HG02571 (cell line): ENCODE data around the gene SLC2A14.
"Not testable (repeated sequence)": the region's sequence is repeated elsewhere in the genome, so short reads cannot be mapped to it uniquely, and the experiment has no call there.

Experiments
- ATAC-seq: cut with Tn5 transposase; IDR thresholded peaks from one replicate; pipeline ENCODE4 v1.9.1; 2021; ENCODE audit warnings: mild to moderate bottlenecking, moderate library complexity; ENCODE audit not compliant: unreplicated experiment

Gene SLC2A14

DNA sequence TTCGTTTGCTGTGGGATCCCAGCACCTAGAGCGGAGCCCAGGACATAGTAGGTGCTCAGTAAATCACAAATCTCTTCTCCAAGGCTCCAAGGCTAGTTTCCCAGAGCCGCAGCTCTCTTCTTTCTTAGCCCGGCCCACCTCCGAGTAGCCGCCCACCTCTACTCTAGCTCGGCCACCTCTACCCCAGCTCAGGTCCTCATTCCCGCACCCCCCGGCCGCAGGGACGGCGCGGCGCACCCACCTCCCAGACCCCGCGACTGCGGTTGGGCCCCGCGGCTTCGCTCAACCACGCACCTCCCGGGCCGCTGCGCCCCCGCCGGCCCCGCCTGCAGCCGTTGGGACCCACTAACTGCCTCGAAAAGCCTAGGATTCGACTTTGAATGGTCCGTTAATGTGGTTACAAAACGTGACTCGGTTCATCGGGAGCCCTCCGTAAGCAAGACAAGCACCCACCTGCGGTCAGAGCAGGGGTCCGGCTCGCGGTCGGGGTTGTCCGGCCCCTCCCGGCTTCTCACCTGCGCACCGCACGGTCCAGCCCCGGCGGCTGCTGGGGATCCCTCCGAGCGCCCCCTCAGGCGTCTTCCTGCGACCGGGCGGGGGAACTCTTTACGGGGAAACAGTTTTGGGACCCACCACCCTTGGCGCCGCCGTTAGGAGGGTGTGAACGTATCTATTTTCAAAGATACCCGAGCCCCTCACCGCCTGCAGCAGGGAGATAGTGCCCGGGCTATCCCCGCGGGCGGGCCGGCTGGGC, at the start of gene SLC2A14:
SLC2A14 (minus strand) TSS at position 350 of the 754 bp plus-strand sequence. CDS start 3,035 bp downstream, outside the sequence.
- ATAC-seq: no peak

GRCh38 chr12:7921181-7921580, 48.5 kb upstream of the SLC2A14 start:
- ATAC-seq: not testable (repeated sequence)

DNA sequence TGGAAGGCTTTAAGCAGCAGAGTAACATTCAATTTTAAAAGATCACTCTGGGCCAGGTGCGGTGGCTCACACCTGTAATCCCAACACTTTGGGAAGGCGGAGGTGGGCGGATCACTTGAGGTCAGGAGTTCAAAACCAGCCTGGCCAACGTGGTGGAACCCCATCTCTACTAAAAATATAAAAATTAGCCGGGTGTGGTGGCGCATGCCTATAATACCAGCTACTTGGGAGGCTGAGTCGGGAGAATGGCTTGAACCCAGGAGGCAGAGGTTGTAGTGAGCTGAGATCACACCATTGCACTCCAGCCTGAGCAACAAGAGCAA, 45.5 kb upstream of the SLC2A14 start:
- ATAC-seq: not testable (repeated sequence)

DNA sequence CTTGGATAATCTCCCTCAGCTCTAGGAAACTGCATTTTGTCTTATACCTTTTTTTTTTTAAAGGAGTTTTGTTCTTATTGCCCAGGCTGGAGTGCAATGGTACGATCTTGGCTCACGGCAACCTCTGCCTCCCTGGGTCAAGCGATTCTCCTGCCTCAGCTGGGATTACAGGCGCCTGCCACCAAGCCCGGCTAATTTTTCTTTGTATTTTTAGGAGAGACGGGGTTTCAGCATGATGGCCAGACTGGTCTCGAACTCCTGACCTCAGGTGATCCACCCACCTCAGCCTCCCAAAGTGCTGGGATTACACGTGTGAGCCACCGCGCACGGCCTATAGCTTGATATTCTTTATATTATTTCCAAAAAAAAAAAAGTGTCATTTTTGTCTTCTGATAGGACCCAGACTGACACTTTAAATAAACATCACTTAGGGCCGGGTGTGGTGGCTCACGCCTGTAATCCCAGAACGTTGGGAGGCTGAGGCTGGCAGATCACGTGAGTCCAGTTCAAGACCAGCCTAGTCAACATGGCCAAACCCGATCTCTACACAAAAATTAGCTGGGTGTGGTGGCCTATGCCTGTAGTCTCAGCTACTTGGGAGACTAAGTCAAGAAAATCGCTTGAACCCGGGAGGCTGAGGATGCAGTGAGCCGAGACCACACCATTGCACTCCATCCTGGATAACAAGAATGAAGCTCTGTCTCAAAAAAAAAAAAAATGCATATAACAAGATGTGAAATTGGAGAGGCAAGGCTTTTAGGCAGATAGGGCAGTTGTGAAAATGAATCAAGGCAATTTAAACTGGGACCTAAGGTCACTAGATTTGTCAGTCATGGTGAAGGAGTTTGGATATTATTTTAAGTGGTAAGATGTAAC, 44.9 kb upstream of the SLC2A14 start:
- ATAC-seq: no peak

DNA sequence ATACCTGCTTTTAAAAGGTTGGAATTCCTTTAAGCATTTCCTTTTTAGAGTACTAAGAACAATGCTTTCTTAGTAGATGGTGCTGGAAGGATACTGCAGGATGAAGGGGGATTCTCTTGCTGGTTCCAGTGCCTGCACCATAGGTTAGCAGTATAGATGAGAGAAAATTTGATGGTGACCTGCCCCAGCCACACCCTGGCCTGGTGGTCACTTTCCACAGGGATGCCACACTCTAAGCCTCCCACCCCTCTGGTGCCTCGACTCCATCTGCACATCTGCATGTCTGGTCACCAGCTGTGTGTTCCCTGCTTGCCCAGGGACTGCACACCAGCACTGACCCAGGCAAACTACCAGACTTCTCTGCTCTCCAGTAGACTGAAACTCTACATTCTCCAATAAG, 44.2 kb upstream of the SLC2A14 start:
- no peak for ATAC-seq

DNA sequence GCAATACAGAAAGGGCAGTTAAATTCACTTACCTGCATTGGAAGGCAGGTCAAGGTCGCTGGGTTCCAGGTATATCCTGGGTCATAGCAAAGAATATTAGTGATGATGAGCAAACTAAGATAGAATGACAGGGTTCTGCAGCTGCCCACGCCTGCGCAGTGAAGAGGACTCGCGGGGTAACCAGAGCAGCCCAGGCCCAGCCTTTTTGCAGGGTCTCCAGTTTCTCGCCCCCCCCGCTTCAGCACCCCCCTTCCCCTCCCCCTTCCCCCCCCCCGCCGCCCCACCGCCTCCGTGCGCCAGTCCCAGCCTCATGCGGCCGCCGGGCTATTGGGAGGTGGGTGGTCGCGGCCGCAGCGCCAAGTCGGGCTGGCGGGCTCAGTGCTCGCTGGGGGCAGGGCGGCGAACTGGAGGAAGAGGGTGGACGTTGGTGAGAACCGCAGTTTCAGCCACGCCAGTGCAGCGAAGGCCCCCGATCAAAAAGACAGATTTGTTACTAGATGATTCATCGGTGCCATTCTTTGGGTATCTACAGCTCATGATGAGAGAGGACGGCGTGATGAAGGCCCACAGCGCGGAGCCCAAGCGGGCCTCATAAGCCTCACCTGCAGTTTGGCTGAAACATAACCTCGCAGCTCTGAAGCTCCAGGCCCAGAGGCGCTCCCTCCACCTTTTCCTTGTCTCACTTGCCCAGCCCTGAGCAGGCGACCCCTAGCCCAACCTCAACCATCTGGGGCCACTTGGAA, 43.1 kb upstream of the SLC2A14 start:
- no peak for ATAC-seq

DNA sequence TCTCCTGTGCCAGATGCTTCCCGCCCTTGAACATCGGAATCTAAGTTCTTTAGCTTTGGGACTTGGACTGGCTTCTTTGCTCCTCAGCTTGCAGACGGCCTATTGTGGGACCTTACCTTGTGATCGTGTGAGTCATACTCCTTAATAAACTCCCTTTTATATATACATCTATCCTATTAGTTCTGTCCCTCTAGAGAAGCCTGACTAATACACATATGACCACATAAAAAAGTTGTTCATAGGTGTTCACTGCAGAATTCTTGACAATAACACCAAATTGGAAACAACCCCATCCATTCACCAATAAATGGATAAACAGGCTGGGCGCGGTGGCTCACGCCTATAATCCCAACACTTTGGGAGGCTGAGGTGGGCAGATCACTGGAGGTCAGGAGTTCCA, 37.4 kb upstream of the SLC2A14 start:
- not testable (repeated sequence) for ATAC-seq

- no peak for ATAC-seq
These were observed 34.3 kb upstream of the SLC2A14 start for GRCh38 chr12:7907009-7907408.

GRCh38 chr12:7906303-7906702, 33.6 kb upstream of the SLC2A14 start:
- ATAC-seq: not testable (repeated sequence)

DNA sequence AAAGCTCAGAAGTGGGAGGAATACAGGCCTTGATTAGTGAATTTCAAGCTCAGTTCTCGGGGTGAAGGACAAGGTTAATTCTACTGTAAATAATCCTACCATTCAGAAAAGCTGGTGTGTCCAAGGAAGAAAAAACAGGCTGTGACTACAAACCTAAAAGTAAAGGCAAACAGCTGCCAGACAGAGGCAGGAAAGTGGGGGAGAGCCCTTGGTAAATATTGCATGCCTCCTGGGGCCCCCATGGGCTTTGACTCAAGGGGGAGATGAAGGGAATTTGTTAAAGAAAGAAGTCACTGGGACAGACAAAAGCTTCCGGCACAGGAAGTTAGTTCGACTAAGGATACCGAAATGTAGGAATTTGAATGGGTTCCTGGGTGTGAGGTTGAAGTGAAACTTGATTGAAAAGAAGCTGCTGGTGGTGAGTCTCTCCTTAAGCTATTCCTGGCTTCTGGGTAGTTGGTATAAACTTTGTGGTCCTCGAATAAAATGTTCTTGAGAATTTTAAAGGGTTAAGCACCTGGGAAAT, 32.9 kb upstream of the SLC2A14 start:
- not testable (repeated sequence) for ATAC-seq

DNA sequence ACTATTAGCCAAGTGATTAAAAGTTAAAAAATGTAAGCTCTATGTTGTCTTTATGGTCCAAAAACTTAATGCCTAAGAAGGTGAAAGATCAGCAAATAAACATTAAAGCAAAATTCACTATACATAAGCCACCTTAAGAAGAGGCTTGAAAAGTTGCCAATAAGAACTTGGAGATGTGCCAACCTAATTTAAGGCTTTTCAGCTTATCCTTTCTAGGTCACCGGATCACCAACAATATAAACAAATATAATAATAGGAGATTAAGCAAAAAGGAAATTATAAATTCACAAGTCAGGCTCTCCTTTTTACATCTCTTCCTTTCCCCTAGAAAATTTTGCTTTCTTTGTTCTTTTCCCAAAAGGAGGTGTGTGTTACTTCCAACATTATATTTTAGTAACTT, 32.4 kb upstream of the SLC2A14 start:
- no peak for ATAC-seq

DNA sequence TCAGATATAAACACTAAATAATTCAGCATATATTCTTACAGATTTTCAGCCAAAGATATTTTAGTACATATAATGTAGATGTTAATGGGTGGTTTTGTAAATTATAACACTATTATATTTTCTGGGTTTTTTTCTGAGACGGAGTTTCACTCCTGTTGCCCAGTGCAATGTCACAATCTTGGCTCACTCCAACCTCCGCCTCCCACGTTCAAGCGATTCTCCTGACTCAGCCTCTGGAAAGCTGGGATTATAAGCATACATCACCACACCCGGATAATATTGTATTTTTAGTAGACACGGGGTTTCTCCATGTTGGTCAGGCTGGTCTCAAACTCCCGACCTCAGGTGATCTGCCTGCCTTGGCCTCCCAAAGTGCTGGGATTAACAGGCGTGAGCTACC, 29.7 kb upstream of the SLC2A14 start:
- ATAC-seq: not testable (repeated sequence)

GRCh38 chr12:7899755-7900154, 27.0 kb upstream of the SLC2A14 start:
- no peak for ATAC-seq

DNA sequence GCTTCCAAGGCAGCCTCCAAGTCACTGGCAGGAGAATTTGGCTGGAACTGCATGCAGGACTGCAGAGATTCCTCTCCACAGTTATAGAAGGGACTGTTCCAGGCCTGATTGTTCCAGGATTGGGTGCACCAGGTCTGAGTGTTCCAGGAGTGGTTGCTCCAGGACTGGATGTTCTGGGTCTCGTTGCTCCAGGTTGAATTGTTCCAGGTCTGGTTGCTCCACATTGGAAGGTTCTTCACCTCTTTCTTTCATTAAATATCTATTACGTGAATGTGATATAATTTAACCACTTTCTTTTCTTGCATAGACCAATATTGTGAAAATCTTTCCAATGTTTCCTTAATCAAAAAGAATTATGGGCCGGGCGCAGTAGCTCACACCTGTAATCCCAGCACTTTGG, 24.0 kb upstream of the SLC2A14 start:
- ATAC-seq: not testable (repeated sequence)

DNA sequence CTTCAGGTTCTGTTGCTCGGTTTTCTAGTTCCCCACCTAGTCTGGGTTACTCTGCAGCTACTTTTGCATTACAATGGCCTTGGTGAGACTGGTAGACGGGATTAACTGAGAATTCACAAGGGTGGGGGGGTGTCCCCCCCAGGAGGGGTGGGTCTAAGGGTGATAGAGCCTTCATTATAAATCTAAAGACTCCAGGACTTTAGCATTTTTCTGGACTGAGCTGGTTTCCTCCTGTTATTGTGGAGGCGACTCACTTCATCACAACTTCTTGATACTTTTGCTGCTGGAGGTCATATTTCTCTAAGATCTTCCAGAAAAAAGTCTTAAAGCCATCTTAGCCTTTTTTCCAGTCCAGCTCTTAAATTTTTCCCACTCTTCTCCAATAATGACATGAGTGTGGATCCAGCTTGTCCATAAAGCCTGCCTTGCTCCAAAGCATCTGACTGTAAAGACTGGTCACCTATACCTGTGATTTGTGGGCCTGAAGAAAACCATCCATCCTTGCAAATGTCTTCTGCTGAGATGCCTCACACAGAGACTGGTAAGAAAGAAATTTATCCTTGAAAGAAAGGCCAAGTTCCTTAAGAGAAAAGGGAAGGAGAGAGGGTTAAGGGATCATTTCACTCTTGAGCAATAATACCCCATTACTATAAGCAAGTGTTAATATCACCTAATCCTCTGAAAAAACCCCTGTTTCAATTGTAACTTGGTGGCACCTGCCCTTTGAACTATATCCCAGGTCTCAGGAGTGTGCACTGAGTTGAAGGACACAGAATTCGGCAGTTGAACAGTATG, 19.7 kb upstream of the SLC2A14 start:
- no peak for ATAC-seq

DNA sequence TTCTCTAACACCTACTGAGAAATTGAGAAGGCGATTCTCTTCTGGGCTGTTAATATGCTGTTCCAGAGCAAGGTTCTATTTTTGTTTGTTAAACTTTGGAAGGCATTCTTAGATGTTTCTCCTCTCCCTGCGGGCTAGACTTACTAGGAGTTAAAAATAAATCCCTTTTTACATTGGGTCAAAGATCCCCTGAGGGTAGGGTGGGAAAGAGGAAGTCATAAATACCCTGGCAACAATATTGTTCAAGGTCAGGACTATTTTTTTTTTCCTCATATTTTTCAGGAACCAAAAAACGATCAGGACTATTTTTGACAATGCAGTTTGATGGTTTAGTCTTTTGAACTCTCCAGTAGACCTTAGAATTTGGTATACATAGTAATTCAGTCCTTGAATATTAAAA, 12.0 kb upstream of the SLC2A14 start:
- no peak for ATAC-seq

- not testable (repeated sequence) for ATAC-seq
These were observed 9.0 kb upstream of the SLC2A14 start for GRCh38 chr12:7881736-7882120.

DNA sequence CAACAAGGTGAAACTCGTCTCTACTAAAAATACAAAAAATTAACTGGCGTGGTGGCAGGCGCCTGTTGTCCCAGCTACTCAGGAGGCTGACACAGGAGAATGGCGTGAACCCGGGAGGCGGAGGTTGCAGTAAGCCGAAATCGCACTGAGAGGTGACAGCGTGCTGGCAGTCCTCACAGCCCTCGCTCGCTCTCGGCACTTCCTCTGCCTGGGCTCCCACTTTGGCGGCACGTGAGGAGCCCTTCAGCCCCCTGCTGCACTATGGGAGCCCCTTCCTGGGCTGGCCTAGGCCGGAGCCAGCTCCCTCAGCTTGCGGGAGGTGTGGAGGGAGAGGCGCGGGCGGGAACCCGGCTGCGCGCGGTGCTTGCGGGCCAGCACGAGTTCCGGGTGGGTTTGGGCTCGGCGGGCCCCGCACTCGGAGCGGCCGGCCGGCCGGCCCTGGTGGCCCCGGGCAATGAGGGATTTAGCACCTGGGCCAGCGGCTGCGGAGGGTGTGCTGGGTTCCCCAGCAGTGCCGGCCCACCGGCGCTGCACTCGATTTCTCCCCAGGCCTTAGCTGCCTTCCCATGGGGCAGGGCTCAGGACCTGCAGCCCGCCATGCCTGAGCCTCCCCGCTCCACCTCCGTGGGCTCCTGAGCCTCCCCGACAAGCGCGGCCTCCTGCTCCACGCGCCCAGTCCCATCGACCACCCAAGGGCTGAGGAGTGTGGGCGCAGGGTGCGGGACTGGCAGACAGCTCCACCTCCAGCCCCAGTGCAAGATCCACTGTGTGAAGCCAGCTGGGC, 8.4 kb upstream of the SLC2A14 start:
- not testable (repeated sequence) for ATAC-seq

DNA sequence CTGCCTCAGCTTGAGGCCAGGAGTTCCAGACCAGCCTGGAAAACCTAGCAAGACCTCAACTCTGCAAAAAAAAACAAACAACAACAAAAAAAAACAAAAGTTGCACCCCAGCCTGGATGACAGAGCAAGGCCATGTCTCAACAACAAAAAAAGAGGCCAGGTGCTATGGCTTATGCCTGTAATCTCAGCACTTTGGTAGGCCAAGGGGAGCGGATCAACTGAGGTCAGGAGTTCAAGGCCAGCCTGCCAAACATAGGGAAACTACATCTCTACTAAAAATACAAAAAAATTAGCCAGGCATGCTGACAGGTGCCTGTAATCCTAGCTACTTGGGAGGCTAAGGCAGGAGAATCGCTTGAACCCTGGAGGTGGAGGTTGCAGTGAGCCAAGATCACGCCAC, 6.5 kb upstream of the SLC2A14 start:
- no peak for ATAC-seq

GRCh38 chr12:7877420-7877819, 4.7 kb upstream of the SLC2A14 start:
- no peak for ATAC-seq
